Measurements from ENCODE around the gene EFHC1. TPM values are rescaled to one million over a fixed set of nuclear protein-coding genes. Genes with fewer than 3 reads are reported as not detected.

Gene EFHC1
- total RNA-seq, 2 experiments from 2014 or later = 20.7 to 24.8 TPM

GRCh38 chr6:52435345-52435744 is 15.2 kb downstream of the EFHC1 start:
- DNase-seq (ENCODE audit: low spot score) = no peak
- BruUV-seq (replicated peaks) = no TSS peak
- TF ChIP-seq EZH2phosphoT487 (IDR thresholded peaks at IDR 0.05; ENCODE audit: borderline replicate concordance, low read depth, low read length) = no peak
- TF ChIP-seq CTCF (conservative IDR thresholded peaks at IDR 0.05; ENCODE audit: low read length) = no peak
- Histone ChIP-seq H3K9me2 (ENCODE audit: insufficient read depth, low read length) (no peaks in the 10 kb centered on the region), H3K9me3 (ENCODE audit: low read length) (no peaks in the 10 kb centered on the region), H3K36me3 (ENCODE audit: insufficient read depth, low read length) (peaks cover 8% of the 10 kb centered on the region; the same call in 1 of the 2 replicates), H3K4me3 (ENCODE audit: low read depth, low read length, poor library complexity, severe bottlenecking) (no peak overlapping the region), H3K27ac (ENCODE audit: low read depth, low read length, poor library complexity, severe bottlenecking) (no peak overlapping the region), H3K79me2 (ENCODE audit: insufficient read depth, low read depth, low read length) (no peaks in the 10 kb centered on the region), H3K4me2 (ENCODE audit: low read length) (no peak overlapping the region), H3K4me1 (ENCODE audit: insufficient read depth, low read length, poor library complexity, severe bottlenecking) (no peaks in the 10 kb centered on the region), H4K20me1 (ENCODE audit: insufficient read depth, low read length) (no peaks in the 10 kb centered on the region), H2AFZ (ENCODE audit: low read length) (no peak overlapping the region)
- CTCF ChIA-PET (ENCODE audit: unreplicated experiment) = no interaction called here
- POLR2A ChIA-PET = no interaction called here
- intact Hi-C loops (cut with micrococcal nuclease; ENCODE audit: unreplicated experiment) = loop anchor here (5.0 kb wide), 1 partner anchor 37 kb away; no protein-coding TSS in a partner anchor

DNA sequence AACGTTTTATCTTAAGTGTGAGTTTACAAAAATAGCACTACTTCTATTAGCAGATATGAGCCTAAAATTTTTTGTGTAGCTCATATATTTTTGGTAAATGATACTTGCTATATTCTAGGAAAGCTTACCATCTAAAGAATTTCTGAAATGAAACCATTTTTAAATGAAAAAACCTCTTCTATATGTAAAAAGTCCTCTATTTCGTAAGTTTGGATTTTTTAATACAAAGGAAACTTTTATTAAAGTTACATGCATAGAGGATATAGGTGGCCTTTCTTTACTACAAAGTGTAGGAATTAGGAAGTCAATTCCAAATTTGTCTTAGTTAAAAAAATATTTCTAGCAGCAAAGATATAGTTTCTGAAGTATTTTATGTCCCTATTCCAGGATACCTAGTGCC is 18.8 kb downstream of the EFHC1 start:
- Histone ChIP-seq H3K9me2 (ENCODE audit: insufficient read depth, low read length) (no peaks in the 10 kb centered on the region), H3K4me1 (ENCODE audit: insufficient read depth, low read length, poor library complexity, severe bottlenecking) (peaks cover 4% of the 10 kb centered on the region), H4K20me1 (ENCODE audit: insufficient read depth, low read length) (no peaks in the 10 kb centered on the region), H3K27ac (ENCODE audit: low read depth, low read length, poor library complexity, severe bottlenecking) (no peak overlapping the region), H3K79me2 (ENCODE audit: insufficient read depth, low read depth, low read length) (no peaks in the 10 kb centered on the region), H3K4me2 (ENCODE audit: low read length) (no peak overlapping the region), H3K9me3 (ENCODE audit: low read length) (no peaks in the 10 kb centered on the region), H2AFZ (ENCODE audit: low read length) (no peak overlapping the region), H3K4me3 (ENCODE audit: low read depth, low read length, poor library complexity, severe bottlenecking) (no peak overlapping the region), H3K36me3 (ENCODE audit: insufficient read depth, low read length) (0 out of 2 replicates have a peak, but pooled peaks cover 8% of the 10 kb centered on the region)
- intact Hi-C loops (cut with micrococcal nuclease; ENCODE audit: unreplicated experiment) = loop anchor here (5.0 kb wide), 1 partner anchor 33 kb away; no protein-coding TSS in a partner anchor
- CTCF ChIA-PET (ENCODE audit: unreplicated experiment) = no interaction called here
- POLR2A ChIA-PET = interaction anchor here (1.3 to 1.6 kb wide), 2 partner anchors 9 to 14 kb away, joined by 3 to 4 read pairs; no protein-coding TSS in a partner anchor
- no peak for DNase-seq (ENCODE audit: low spot score)
- TF ChIP-seq CTCF (conservative IDR thresholded peaks at IDR 0.05; ENCODE audit: low read length) (no peak), EZH2phosphoT487 (IDR thresholded peaks at IDR 0.05; ENCODE audit: borderline replicate concordance, low read depth, low read length) (no peak)
- BruUV-seq (replicated peaks) = no TSS peak

- peaks cover 7% of the 10 kb centered on the region; the same call in 1 of the 2 replicates for H3K9me3 ChIP-seq (ENCODE audit: low read length)
- H3K4me3 ChIP-seq (ENCODE audit: low read depth, low read length, poor library complexity, severe bottlenecking) = no peak overlapping the region
- H2AFZ ChIP-seq (ENCODE audit: low read length) = no peak overlapping the region
- H3K79me2 ChIP-seq (ENCODE audit: insufficient read depth, low read depth, low read length) = no peaks in the 10 kb centered on the region
- no peak for DNase-seq (ENCODE audit: low spot score)
- no peak overlapping the region for H3K4me2 ChIP-seq (ENCODE audit: low read length)
- ChIA-PET CTCF (ENCODE audit: unreplicated experiment) (no interaction called here), POLR2A (interaction anchor here (0.6 to 2.8 kb wide), 2 partner anchors 9 to 47 kb away, joined by 4 to 7 read pairs; no protein-coding TSS in a partner anchor)
- intact Hi-C loops (cut with micrococcal nuclease; ENCODE audit: unreplicated experiment) = no loop called here
- peaks cover 11% of the 10 kb centered on the region; the same call in 1 of the 2 replicates for H3K36me3 ChIP-seq (ENCODE audit: insufficient read depth, low read length)
- no peaks in the 10 kb centered on the region for H3K4me1 ChIP-seq (ENCODE audit: insufficient read depth, low read length, poor library complexity, severe bottlenecking)
- no peaks in the 10 kb centered on the region for H4K20me1 ChIP-seq (ENCODE audit: insufficient read depth, low read length)
- H3K9me2 ChIP-seq (ENCODE audit: insufficient read depth, low read length) = no peaks in the 10 kb centered on the region
- TF ChIP-seq EZH2phosphoT487 (IDR thresholded peaks at IDR 0.05; ENCODE audit: borderline replicate concordance, low read depth, low read length) (no peak), CTCF (conservative IDR thresholded peaks at IDR 0.05; ENCODE audit: low read length) (no peak)
- no peak overlapping the region for H3K27ac ChIP-seq (ENCODE audit: low read depth, low read length, poor library complexity, severe bottlenecking)
- BruUV-seq (replicated peaks) = no TSS peak
These were observed 34.4 kb downstream of the EFHC1 start for GRCh38 chr6:52454556-52454955.
